Measurements from ENCODE around the gene CCDC97.

The CCDC97 gene

GRCh38 chr19:41332468-41332867, 22.5 kb downstream of the CCDC97 start:
- Histone ChIP-seq H3K9me2 (replicated peaks; ENCODE audit: low read depth, low read length) (no peaks in the 10 kb centered on the region), H3F3A (ENCODE audit: low read depth) (peaks cover 5% of the 10 kb centered on the region; the same call in 1 of the 2 replicates), H2AFZ (ENCODE audit: low read length) (no peak overlapping the region), H3K9me3 (ENCODE audit: insufficient read depth, low read depth, low read length) (no peaks in the 10 kb centered on the region), H4K20me1 (ENCODE audit: insufficient read depth, low read length, poor library complexity, severe bottlenecking) (peaks cover 22% of the 10 kb centered on the region), H3K36me3 (ENCODE audit: insufficient read depth, low read length) (peaks cover 71% of the 10 kb centered on the region; the same call in 1 of the 2 replicates), H3K9ac (ENCODE audit: low read depth, low read length, poor library complexity, severe bottlenecking) (no peak overlapping the region), H3K79me2 (ENCODE audit: insufficient read depth, low read length) (peaks cover 18% of the 10 kb centered on the region; the same call in 1 of the 2 replicates), H3K27me3 (ENCODE audit: insufficient read depth, low read length, poor library complexity, severe bottlenecking) (no peaks in the 10 kb centered on the region), H3K4me3 (ENCODE audit: low read length, poor library complexity, severe bottlenecking) (no peak overlapping the region), H3K4me2 (ENCODE audit: low read depth, low read length, poor library complexity, severe bottlenecking) (no peak overlapping the region), H3K4me1 (ENCODE audit: insufficient read depth, low read length, poor library complexity, severe bottlenecking) (peaks cover 22% of the 10 kb centered on the region)
- TF ChIP-seq CTCF (conservative IDR thresholded peaks at IDR 0.05; ENCODE audit: low read length) (no peak), EZH2phosphoT487 (IDR thresholded peaks at IDR 0.05; ENCODE audit: borderline replicate concordance) (no peak)

GRCh38 chr19:41334793-41335192, 24.8 kb downstream of the CCDC97 start:
- no peak overlapping the region for H3K4me2 ChIP-seq (ENCODE audit: low read depth, low read length, poor library complexity, severe bottlenecking)
- H3K79me2 ChIP-seq (ENCODE audit: insufficient read depth, low read length), result peaks cover 6% of the 10 kb centered on the region; the same call in 1 of the 2 replicates
- no peak overlapping the region for H3K9ac ChIP-seq (ENCODE audit: low read depth, low read length, poor library complexity, severe bottlenecking)

GRCh38 chr19:41335467-41335866, 25.5 kb downstream of the CCDC97 start:
- Histone ChIP-seq H3K9me2 (replicated peaks; ENCODE audit: low read depth, low read length) (no peaks in the 10 kb centered on the region), H4K20me1 (ENCODE audit: insufficient read depth, low read length, poor library complexity, severe bottlenecking) (peaks cover 13% of the 10 kb centered on the region), H3K9me3 (ENCODE audit: insufficient read depth, low read depth, low read length) (no peaks in the 10 kb centered on the region), H3K4me3 (ENCODE audit: low read length, poor library complexity, severe bottlenecking) (no peak overlapping the region), H3K36me3 (ENCODE audit: insufficient read depth, low read length) (peaks cover 72% of the 10 kb centered on the region; the same call in 1 of the 2 replicates), H3F3A (ENCODE audit: low read depth) (no peaks in the 10 kb centered on the region), H3K79me2 (ENCODE audit: insufficient read depth, low read length) (peaks cover 11% of the 10 kb centered on the region; the same call in 1 of the 2 replicates), H3K4me1 (ENCODE audit: insufficient read depth, low read length, poor library complexity, severe bottlenecking) (peaks cover 2% of the 10 kb centered on the region), H3K27me3 (ENCODE audit: insufficient read depth, low read length, poor library complexity, severe bottlenecking) (no peaks in the 10 kb centered on the region), H3K4me2 (ENCODE audit: low read depth, low read length, poor library complexity, severe bottlenecking) (no peak overlapping the region), H2AFZ (ENCODE audit: low read length) (no peak overlapping the region), H3K9ac (ENCODE audit: low read depth, low read length, poor library complexity, severe bottlenecking) (no peak overlapping the region)
- TF ChIP-seq CTCF (conservative IDR thresholded peaks at IDR 0.05; ENCODE audit: low read length), result no peak
- no peak for TF ChIP-seq EZH2phosphoT487 (IDR thresholded peaks at IDR 0.05; ENCODE audit: borderline replicate concordance)

More at GRCh38 chr19:41334793-41335192, 24.8 kb downstream of the CCDC97 start:
- H4K20me1 ChIP-seq (ENCODE audit: insufficient read depth, low read length, poor library complexity, severe bottlenecking), result peaks cover 9% of the 10 kb centered on the region
- H3F3A ChIP-seq (ENCODE audit: low read depth), result no peaks in the 10 kb centered on the region
- H3K36me3 ChIP-seq (ENCODE audit: insufficient read depth, low read length), result peaks cover 72% of the 10 kb centered on the region; the same call in 1 of the 2 replicates
- H3K4me3 ChIP-seq (ENCODE audit: low read length, poor library complexity, severe bottlenecking), result no peak overlapping the region
- no peak for TF ChIP-seq EZH2phosphoT487 (IDR thresholded peaks at IDR 0.05; ENCODE audit: borderline replicate concordance)
- TF ChIP-seq CTCF (conservative IDR thresholded peaks at IDR 0.05; ENCODE audit: low read length), result no peak
- no peaks in the 10 kb centered on the region for H3K27me3 ChIP-seq (ENCODE audit: insufficient read depth, low read length, poor library complexity, severe bottlenecking)
- H3K4me1 ChIP-seq (ENCODE audit: insufficient read depth, low read length, poor library complexity, severe bottlenecking), result peaks cover 6% of the 10 kb centered on the region
- H3K9me3 ChIP-seq (ENCODE audit: insufficient read depth, low read depth, low read length), result no peaks in the 10 kb centered on the region
- no peaks in the 10 kb centered on the region for H3K9me2 ChIP-seq (replicated peaks; ENCODE audit: low read depth, low read length)
- no peak overlapping the region for H2AFZ ChIP-seq (ENCODE audit: low read length)

Measured in Loucy (cell line).